Neural progenitor cell (in vitro differentiated cells): ENCODE measurements around the gene GPR148. TPM values are rescaled to one million over a fixed set of nuclear protein-coding genes. Genes with fewer than 3 reads are reported as not detected.

ENCODE experiments used
- DNase-seq: peaks from one replicate; pipeline ENCODE4 v3.0.0-alpha.2; 2016; ENCODE audit warnings: low spot score
- H2AFZ ChIP-seq: fragments of 200-600 bp; sonication (generic); replicated peaks from 2 replicates; pipeline ENCODE4 v1.6.1; 2016; ENCODE audit warnings: antibody characterized with exemption
- H3F3A ChIP-seq: fragments of 200-600 bp; sonication (generic); 2 replicates; pipeline ENCODE4 v1.6.1; 2016; ENCODE audit warnings: antibody characterized with exemption, low read depth
- H3K27ac ChIP-seq: fragments of 200-600 bp; sonication (generic); 2 replicates; pipeline ENCODE4 v1.5.1; 2016; ENCODE audit warnings: mild to moderate bottlenecking
- H3K27me3 ChIP-seq: fragments of 200-600 bp; sonication (generic); 2 replicates; pipeline ENCODE4 v1.6.1; 2016; ENCODE audit warnings: mild to moderate bottlenecking, moderate library complexity
- H3K36me3 ChIP-seq: fragments of 200-600 bp; sonication (generic); 2 replicates; pipeline ENCODE4 v1.5.1; 2016
- H3K4me1 ChIP-seq: fragments of 200-600 bp; sonication (generic); 2 replicates; pipeline ENCODE4 v1.6.1; 2016; ENCODE audit warnings: mixed run types
- H3K4me2 ChIP-seq: fragments of 200-600 bp; sonication (generic); 2 replicates; pipeline ENCODE4 v1.6.1; 2016
- H3K4me3 ChIP-seq: fragments of 200-600 bp; sonication (generic); 2 replicates; pipeline ENCODE4 v1.5.1; 2016
- H3K79me2 ChIP-seq: fragments of 200-600 bp; sonication (generic); 2 replicates; pipeline ENCODE4 v1.6.1; 2016; ENCODE audit warnings: low read depth
- H3K9ac ChIP-seq: fragments of 200-600 bp; sonication (generic); 2 replicates; pipeline ENCODE4 v1.6.1; 2016
- H3K9me3 ChIP-seq: fragments of 200-600 bp; sonication (generic); 2 replicates; pipeline ENCODE4 v1.5.1; 2016; ENCODE audit warnings: low read depth
- H4K20me1 ChIP-seq: fragments of 200-600 bp; sonication (generic); 2 replicates; pipeline ENCODE4 v1.6.1; 2016; ENCODE audit warnings: low read depth
- H3K27ac Mint-ChIP-seq: 3 replicates; pipeline ENCODE4 v1.8.0; 2021; ENCODE audit warnings: mixed read lengths
- H3K27me3 Mint-ChIP-seq: 2 replicates; pipeline ENCODE4 v1.8.0; 2022; ENCODE audit warnings: low read depth, mild to moderate bottlenecking, inconsistent platforms, moderate library complexity, mixed read lengths; ENCODE audit not compliant: insufficient read depth
- H3K36me3 Mint-ChIP-seq: 3 replicates; pipeline ENCODE4 v1.8.0; 2021; ENCODE audit warnings: mixed read lengths
- H3K4me1 Mint-ChIP-seq: 3 replicates; pipeline ENCODE4 v1.8.0; 2021; ENCODE audit warnings: mixed read lengths
- H3K4me3 Mint-ChIP-seq: 3 replicates; pipeline ENCODE4 v1.8.0; 2021; ENCODE audit warnings: mild to moderate bottlenecking, moderate library complexity, mixed read lengths
- H3K9me3 Mint-ChIP-seq: 3 replicates; pipeline ENCODE4 v1.8.0; 2020; ENCODE audit warnings: mixed read lengths
- CTCF ChIP-seq: fragments of 200-600 bp; sonication (generic); IDR thresholded peaks from 2 replicates; pipeline ENCODE4 v1.5.1; 2017; ENCODE audit warnings: antibody characterized with exemption, mild to moderate bottlenecking
- EZH2 ChIP-seq: fragments of 200-600 bp; sonication (generic); IDR thresholded peaks from 2 replicates; pipeline ENCODE4 v1.6.1; 2017; ENCODE audit warnings: antibody characterized with exemption, mild to moderate bottlenecking, moderate library complexity
- EZH2phosphoT487 ChIP-seq: fragments of 200-600 bp; sonication (generic); IDR thresholded peaks from 2 replicates; pipeline ENCODE4 v1.6.1; 2017; ENCODE audit warnings: antibody characterized with exemption
- total RNA-seq: library from RNA; depleted of rRNA; stranded (reverse); fragments of >200 nt; gene quantifications from 2 replicates; pipeline ENCODE4 v1.2.3, GENCODE V29; 2015; ENCODE audit warnings: low replicate concordance

GPR148 gene
- total RNA-seq, 1 donor from 2014 or later, result not detected

DNA sequence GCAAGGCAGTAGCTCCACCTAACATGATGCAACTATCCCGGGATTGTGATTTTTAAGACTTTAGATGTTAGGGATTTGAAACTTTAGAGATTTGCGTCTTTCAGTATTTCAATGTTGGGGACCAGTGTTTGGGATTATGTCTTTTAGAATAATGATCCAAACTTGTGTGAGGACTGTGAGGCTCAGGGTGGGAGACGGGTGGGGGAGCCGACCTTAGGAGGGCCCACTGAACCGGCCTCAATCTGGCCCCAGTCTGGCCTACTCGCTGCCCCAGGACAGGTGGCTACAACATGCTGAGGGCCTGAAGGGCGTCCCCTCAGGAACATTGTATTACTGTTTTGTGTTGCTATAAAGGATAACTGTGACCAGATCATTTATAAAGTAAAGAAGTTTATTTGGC lies 37.2 kb downstream of the GPR148 start:
- H3K36me3 Mint-ChIP-seq, result no peaks in the 10 kb centered on the region
- Histone ChIP-seq H3K4me2 (no peak overlapping the region), H4K20me1 (no peaks in the 10 kb centered on the region), H3F3A (no peaks in the 10 kb centered on the region), H3K4me3 (no peak overlapping the region), H3K4me1 (no peaks in the 10 kb centered on the region), H2AFZ (no peak overlapping the region), H3K27me3 (no peaks in the 10 kb centered on the region), H3K36me3 (no peaks in the 10 kb centered on the region), H3K9me3 (no peaks in the 10 kb centered on the region), H3K27ac (no peak overlapping the region), H3K9ac (no peak overlapping the region), H3K79me2 (no peaks in the 10 kb centered on the region)
- no peak overlapping the region for H3K27ac Mint-ChIP-seq
- no peaks in the 10 kb centered on the region for H3K4me1 Mint-ChIP-seq
- H3K27me3 Mint-ChIP-seq, result peaks cover 9% of the 10 kb centered on the region
- TF ChIP-seq CTCF, result no peak
- TF ChIP-seq EZH2, result no peak
- no peak for TF ChIP-seq EZH2phosphoT487
- H3K4me3 Mint-ChIP-seq, result no peak overlapping the region
- DNase-seq, result no peak
- H3K9me3 Mint-ChIP-seq, result peaks cover 2% of the 10 kb centered on the region

- H3K9me3 Mint-ChIP-seq, result peaks cover 2% of the 10 kb centered on the region
- Histone ChIP-seq H3K79me2 (no peaks in the 10 kb centered on the region), H3K9me3 (no peaks in the 10 kb centered on the region), H3K4me2 (no peak overlapping the region), H3K27me3 (no peaks in the 10 kb centered on the region), H3K9ac (no peak overlapping the region), H3K4me3 (no peak overlapping the region), H3F3A (no peaks in the 10 kb centered on the region), H2AFZ (no peak overlapping the region), H3K36me3 (no peaks in the 10 kb centered on the region), H3K27ac (no peak overlapping the region), H3K4me1 (no peaks in the 10 kb centered on the region), H4K20me1 (no peaks in the 10 kb centered on the region)
- H3K36me3 Mint-ChIP-seq, result no peaks in the 10 kb centered on the region
- peaks cover 7% of the 10 kb centered on the region for H3K27me3 Mint-ChIP-seq
- DNase-seq, result no peak
- no peak for TF ChIP-seq EZH2phosphoT487
- no peak for TF ChIP-seq EZH2
- TF ChIP-seq CTCF, result no peak
- H3K4me1 Mint-ChIP-seq, result no peaks in the 10 kb centered on the region
- H3K27ac Mint-ChIP-seq, result no peak overlapping the region
- H3K4me3 Mint-ChIP-seq, result peak overlapping the region; percentile 46
Observed at GRCh38 chr2:130766711-130767407, 38.0 kb downstream of the GPR148 start.

- no peak overlapping the region for H3K9ac ChIP-seq
- DNase-seq, result no peak
- no peaks in the 10 kb centered on the region for H3K4me1 ChIP-seq
- no peak overlapping the region for H3K4me2 ChIP-seq
- no peak overlapping the region for H3K27ac Mint-ChIP-seq
- no peak overlapping the region for H3K4me3 ChIP-seq
- H3K36me3 Mint-ChIP-seq, result no peaks in the 10 kb centered on the region
- no peaks in the 10 kb centered on the region for H3K4me1 Mint-ChIP-seq
- H3K27ac ChIP-seq, result no peak overlapping the region
- no peak for TF ChIP-seq EZH2
- TF ChIP-seq EZH2phosphoT487, result no peak
- no peak for TF ChIP-seq CTCF
- H4K20me1 ChIP-seq, result no peaks in the 10 kb centered on the region
- no peak overlapping the region for H2AFZ ChIP-seq
- peaks cover 7% of the 10 kb centered on the region for H3K27me3 Mint-ChIP-seq
- no peaks in the 10 kb centered on the region for H3K79me2 ChIP-seq
- no peaks in the 10 kb centered on the region for H3K36me3 ChIP-seq
- H3K27me3 ChIP-seq, result no peaks in the 10 kb centered on the region
- peaks cover 6% of the 10 kb centered on the region for H3K9me3 Mint-ChIP-seq
- H3K4me3 Mint-ChIP-seq, result no peak overlapping the region
- no peaks in the 10 kb centered on the region for H3F3A ChIP-seq
- no peaks in the 10 kb centered on the region for H3K9me3 ChIP-seq
Observed at GRCh38 chr2:130767408-130767775, 38.5 kb downstream of the GPR148 start.
